Neural cell (in vitro differentiated cells): Measurements from ENCODE around the gene POPDC2. TPM values are rescaled to one million over a fixed set of nuclear protein-coding genes. Genes with fewer than 3 reads are reported as not detected.
A peak's percentile ranks its signal among the peaks of the same experiment; 100 is the strongest.

Source experiments
- H2AFZ ChIP-seq: fragments of 200-600, 300-800 bp; sonication (generic), shearing (Covaris generic); 2 replicates; pipeline ENCODE4 v1.6.0; 2014; ENCODE audit warnings: low read depth, mild to moderate bottlenecking, antibody characterized with exemption, low read length, moderate library complexity
- H3F3A ChIP-seq: fragments of 200-600 bp; shearing (Covaris generic); 2 replicates; pipeline ENCODE4 v1.6.1; 2016; ENCODE audit warnings: mild to moderate bottlenecking, moderate library complexity, mixed read lengths, antibody characterized with exemption, low read length; ENCODE audit not compliant: insufficient read depth, poor library complexity, severe bottlenecking
- H3K27ac ChIP-seq: fragments of 200-600, 300-800 bp; sonication (generic), shearing (Covaris generic); 2 replicates; pipeline ENCODE4 v1.5.1; 2014; ENCODE audit warnings: mild to moderate bottlenecking, low read length, moderate library complexity
- H3K27me3 ChIP-seq: fragments of 300-800, 200-600 bp; sonication (generic), shearing (Covaris generic); 2 replicates; pipeline ENCODE4 v1.6.0; 2014; ENCODE audit warnings: mild to moderate bottlenecking, low read depth, low read length, moderate library complexity; ENCODE audit not compliant: insufficient read depth
- H3K36me3 ChIP-seq: fragments of 300-800, 200-600 bp; sonication (generic), shearing (Covaris generic); 2 replicates; pipeline ENCODE4 v1.5.1; 2014; ENCODE audit warnings: mild to moderate bottlenecking, antibody characterized with exemption, low read length, moderate library complexity; ENCODE audit not compliant: insufficient read depth
- H3K4me2 ChIP-seq: fragments of 300-800, 200-600 bp; sonication (generic), shearing (Covaris generic); 2 replicates; pipeline ENCODE4 v1.6.0; 2014; ENCODE audit warnings: mild to moderate bottlenecking, low read length
- H3K4me3 ChIP-seq: fragments of 300-800, 200-600 bp; sonication (generic), shearing (Covaris generic); 2 replicates; pipeline ENCODE4 v1.5.1; 2014; ENCODE audit warnings: mild to moderate bottlenecking, low read length, moderate library complexity
- H3K79me2 ChIP-seq: fragments of 200-600 bp; shearing (Covaris generic); replicated peaks from 2 replicates; pipeline ENCODE4 v1.6.0; 2014; ENCODE audit warnings: mild to moderate bottlenecking, low read length, moderate library complexity; ENCODE audit not compliant: insufficient read depth
- H3K9ac ChIP-seq: fragments of 300-800, 200-600 bp; sonication (generic), shearing (Covaris generic); 2 replicates; pipeline ENCODE4 v1.6.1; 2016; ENCODE audit warnings: mild to moderate bottlenecking, low read length, mixed read lengths
- H3K9me2 ChIP-seq: fragments of 200-600 bp; shearing (Covaris generic); 2 replicates; pipeline ENCODE4 v1.6.1; 2016; ENCODE audit warnings: mild to moderate bottlenecking, low read length, mixed read lengths; ENCODE audit not compliant: insufficient read depth
- H3K9me3 ChIP-seq: fragments of 200-600, 300-800 bp; sonication (generic), shearing (Covaris generic); 2 replicates; pipeline ENCODE4 v1.6.1; 2016; ENCODE audit warnings: mild to moderate bottlenecking, mixed run types, low read length, moderate library complexity, mixed read lengths
- H4K20me1 ChIP-seq: fragments of 200-600 bp; shearing (Covaris generic); 2 replicates; pipeline ENCODE4 v1.6.1; 2016; ENCODE audit warnings: mild to moderate bottlenecking, mixed run types; ENCODE audit not compliant: insufficient read depth
- CTCF ChIP-seq: fragments of 450-650 bp; IDR thresholded peaks from 2 replicates; pipeline ENCODE4 v1.5.1; 2014; ENCODE audit warnings: antibody characterized with exemption, mild to moderate bottlenecking, moderate library complexity; ENCODE audit not compliant: poor library complexity, severe bottlenecking
- EP300 ChIP-seq: fragments of 450-650 bp; conservative IDR thresholded peaks from 2 replicates; pipeline ENCODE4 v1.6.1; 2014; ENCODE audit warnings: antibody characterized with exemption, mild to moderate bottlenecking, moderate library complexity; ENCODE audit not compliant: poor library complexity, severe bottlenecking
- EZH2 ChIP-seq: fragments of 200-600, 300-800 bp; shearing (Covaris generic), sonication (generic); IDR thresholded peaks from 2 replicates; pipeline ENCODE4 v1.6.1; 2014; ENCODE audit warnings: antibody characterized with exemption, low read length, borderline replicate concordance, mild to moderate bottlenecking; ENCODE audit not compliant: insufficient read depth, poor library complexity, severe bottlenecking
- MXI1 ChIP-seq: fragments of 450-650 bp; conservative IDR thresholded peaks from 2 replicates; pipeline ENCODE4 v1.6.1; 2014; ENCODE audit warnings: antibody characterized with exemption, mild to moderate bottlenecking; ENCODE audit not compliant: poor library complexity, severe bottlenecking
- POLR2AphosphoS5 ChIP-seq: IDR thresholded peaks from 2 replicates; pipeline ENCODE4 v1.6.1; 2012
- RAD21 ChIP-seq: fragments of 450-650 bp; conservative IDR thresholded peaks from 2 replicates; pipeline ENCODE4 v1.6.1; 2014; ENCODE audit warnings: antibody characterized with exemption, mild to moderate bottlenecking, moderate library complexity
- REST ChIP-seq: IDR thresholded peaks from 2 replicates; pipeline ENCODE4 v1.6.1; 2012; ENCODE audit warnings: borderline replicate concordance
- SMC3 ChIP-seq: fragments of 450-650 bp; conservative IDR thresholded peaks from 2 replicates; pipeline ENCODE4 v1.6.1; 2014; ENCODE audit warnings: antibody characterized with exemption, mild to moderate bottlenecking, moderate library complexity; ENCODE audit not compliant: poor library complexity
- TAF1 ChIP-seq: IDR thresholded peaks from 2 replicates; pipeline ENCODE4 v1.6.1; 2012; ENCODE audit warnings: low read depth
- polyA plus RNA-seq: library from polyadenylated mRNA; depleted of rRNA; stranded (reverse); fragments of >200 nt; gene quantifications from 2 replicates; pipeline ENCODE4 v1.2.3, GENCODE V29; 2014

POPDC2 gene
- polyA plus RNA-seq, 1 donor from 2014 or later = 3.4 TPM

- H3K4me2 ChIP-seq = peak overlapping the region; percentile 33
- no peaks in the 10 kb centered on the region for H3K9me2 ChIP-seq
- H2AFZ ChIP-seq = peak overlapping the region; percentile 80
- H3K9ac ChIP-seq = peak overlapping the region; percentile 67
- H3K4me3 ChIP-seq = peak overlapping the region; percentile 79
- H3K79me2 ChIP-seq = peaks cover 15% of the 10 kb centered on the region
- no peaks in the 10 kb centered on the region for H3K9me3 ChIP-seq
- no peaks in the 10 kb centered on the region for H3K36me3 ChIP-seq
- no peaks in the 10 kb centered on the region for H4K20me1 ChIP-seq
- H3K27me3 ChIP-seq = no peaks in the 10 kb centered on the region
- no peak for TF ChIP-seq TAF1
- TF ChIP-seq CTCF = no peak
- TF ChIP-seq REST = no peak
- no peak for TF ChIP-seq RAD21
- TF ChIP-seq MXI1 = no peak
- TF ChIP-seq EP300 = no peak
- TF ChIP-seq SMC3 = no peak
- TF ChIP-seq EZH2 = no peak
- no peak for TF ChIP-seq POLR2AphosphoS5
- H3F3A ChIP-seq = no peaks in the 10 kb centered on the region
- peak overlapping the region; percentile 63 for H3K27ac ChIP-seq
These were observed 17.2 kb upstream of the POPDC2 start for GRCh38 chr3:119677641-119677934.

- Histone ChIP-seq H3K4me3 (peak within 1 kb of the TSS; percentile 79), H3K9ac (peak within 1 kb of the TSS; percentile 67), H3F3A (no peaks in the 10 kb centered on the region), H3K79me2 (peaks cover 15% of the 10 kb centered on the region), H2AFZ (peak within 1 kb of the TSS; percentile 80), H3K27ac (peak within 1 kb of the TSS; percentile 63), H3K9me2 (no peaks in the 10 kb centered on the region), H3K27me3 (no peaks in the 10 kb centered on the region), H3K4me2 (peak within 1 kb of the TSS; percentile 76), H3K9me3 (no peaks in the 10 kb centered on the region), H4K20me1 (no peaks in the 10 kb centered on the region), H3K36me3 (no peaks in the 10 kb centered on the region)
- TF ChIP-seq SMC3 (no peak), POLR2AphosphoS5 (peak; percentile 74), TAF1 (peak; percentile 28), EZH2 (no peak), RAD21 (no peak), EP300 (peak; percentile 27), MXI1 (peak; percentile 79)
These were observed 16.6 kb upstream of the POPDC2 start, which contains the start of gene COX17 for GRCh38 chr3:119676771-119677640. TSS of gene COX17 (minus strand) at chr3:119677406. CDS start at chr3:119677310, 96 bp downstream.
